Measurements from ENCODE around the gene PRKCZ.

- TF ChIP-seq EZH2 (IDR thresholded peaks at IDR 0.05; ENCODE audit: low read depth) (no peak), CTCF (conservative IDR thresholded peaks at IDR 0.05) (no peak)
Measured at GRCh38 chr1:2169200-2169836, 119.1 kb downstream of the PRKCZ start.

All from PC-9 (cell line).